MCF 10A (cell line): Measurements from ENCODE around the gene APIP. TPM values are rescaled to one million over a fixed set of nuclear protein-coding genes. Genes with fewer than 3 reads are reported as not detected.

Source experiments
- BruUV-seq: library from RNA; stranded (reverse); fragments of 400-500 nt; replicated peaks from 2 replicates; lab custom pipeline; 2021; lab: Mats Ljungman, UMichigan
- CTCF ChIA-PET: fragments of 300-600 bp; sonication (Branson Sonifier 250); formaldehyde crosslinking; extraction: SDS; loops from one replicate; lab custom pipeline; 2021; ENCODE audit warnings: antibody characterized with exemption, inconsistent platforms; lab: Yijun Ruan, JAX
- POLR2A ChIA-PET: fragments of 300-600, 350-650 bp; sonication (Branson Sonifier 250); formaldehyde crosslinking; extraction: SDS; loops from one replicate; lab custom pipeline; 2020; ENCODE audit warnings: antibody characterized with exemption, inconsistent platforms; lab: Yijun Ruan, JAX
- DNase-seq: peaks from one replicate; pipeline ENCODE4 v3.0.0-alpha.2; 2018; ENCODE audit not compliant: unreplicated experiment
- H3K27ac Mint-ChIP-seq: one replicate; pipeline ENCODE4 v1.8.0; 2022; ENCODE audit warnings: mild to moderate bottlenecking, low read depth, mixed read lengths; ENCODE audit not compliant: unreplicated experiment
- H3K27me3 Mint-ChIP-seq: one replicate; pipeline ENCODE4 v1.8.0; 2022; ENCODE audit warnings: mixed read lengths; ENCODE audit not compliant: insufficient read depth, unreplicated experiment
- H3K36me3 Mint-ChIP-seq: one replicate; pipeline ENCODE4 v1.8.0; 2022; ENCODE audit warnings: mild to moderate bottlenecking, moderate library complexity, mixed read lengths; ENCODE audit not compliant: insufficient read depth, unreplicated experiment
- H3K4me1 Mint-ChIP-seq: one replicate; pipeline ENCODE4 v1.8.0; 2022; ENCODE audit warnings: mixed read lengths; ENCODE audit not compliant: insufficient read depth, unreplicated experiment
- H3K4me3 Mint-ChIP-seq: one replicate; pipeline ENCODE4 v1.8.0; 2022; ENCODE audit warnings: mild to moderate bottlenecking, moderate library complexity, mixed read lengths; ENCODE audit not compliant: unreplicated experiment
- H3K9me3 Mint-ChIP-seq: one replicate; pipeline ENCODE4 v1.8.0; 2022; ENCODE audit warnings: mixed read lengths; ENCODE audit not compliant: unreplicated experiment
- intact Hi-C: fragments of 100-400 bp; cut with micrococcal nuclease; formaldehyde crosslinking; loops from 2 replicates; pipeline ENCODE4 v1.14.1; 2022
- total RNA-seq: library from RNA; stranded (reverse); gene quantifications from 2 replicates; pipeline ENCODE4 v1.2.3, GENCODE V29; 2022
- TF ChIP-seq, protein P1 (sequence below): fragments of 200-600 bp; IDR thresholded peaks from one replicate; pipeline ENCODE4 v1.8.0; 2022; ENCODE audit warnings: antibody characterized with exemption, mild to moderate bottlenecking; ENCODE audit not compliant: unreplicated experiment

Gene APIP
- total RNA-seq, 1 experiment from 2014 or later = 36.9 TPM

DNA sequence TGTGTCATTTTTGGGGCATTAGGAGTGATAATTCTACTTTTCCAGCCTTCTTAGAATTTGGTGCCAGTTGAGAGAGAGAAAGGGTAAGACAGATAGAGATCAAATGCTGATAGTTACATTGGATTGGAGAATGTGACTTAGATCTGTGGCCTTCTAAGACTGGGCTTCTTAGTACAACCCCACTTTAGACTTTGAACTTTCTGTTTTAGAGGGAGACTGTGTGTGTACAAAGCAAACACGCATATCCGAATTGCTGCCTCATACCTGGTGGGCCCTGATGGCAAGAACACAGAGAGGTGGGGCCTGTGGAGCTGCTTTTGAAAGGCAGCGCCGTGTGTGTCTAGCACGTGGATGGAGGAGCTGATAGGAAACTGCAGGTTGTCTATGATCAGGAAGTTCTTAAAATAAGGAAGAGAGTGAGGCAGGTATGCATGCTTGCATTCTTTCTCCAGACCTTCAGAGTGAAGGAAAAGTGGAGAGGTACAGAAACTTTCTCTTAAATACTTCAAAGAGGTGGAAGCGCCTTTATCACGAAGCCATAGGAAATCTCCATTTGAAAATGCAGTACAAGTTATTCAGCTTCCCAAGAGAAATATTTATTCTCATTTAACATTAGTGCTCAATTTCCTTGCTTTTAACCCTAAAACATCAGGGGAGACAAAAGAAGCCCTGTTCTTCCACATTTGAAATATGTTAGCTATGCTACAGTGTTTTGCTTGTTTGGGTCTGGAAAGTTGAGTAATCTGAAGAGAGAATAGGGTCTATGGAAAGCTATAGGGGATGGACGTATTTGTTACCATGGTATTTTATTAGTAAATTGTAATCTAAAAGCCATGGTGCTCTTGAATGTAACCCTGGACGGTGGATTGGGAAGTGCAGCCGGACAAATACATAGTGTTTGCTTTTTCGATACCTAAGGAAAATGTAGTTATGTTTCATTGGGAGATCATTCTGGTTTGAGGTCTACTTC is 13.9 kb upstream of the APIP start:
- H3K4me1 Mint-ChIP-seq = peaks cover 17% of the 10 kb centered on the region
- ChIA-PET POLR2A (no interaction called here), CTCF (interaction anchor here (0.6 to 1.4 kb wide), 6 partner anchors 79 to 555 kb away, joined by 3 to 5 read pairs (median 4); no protein-coding TSS in a partner anchor)
- H3K27me3 Mint-ChIP-seq = no peaks in the 10 kb centered on the region
- intact Hi-C loops = loop anchor here (5.0 kb wide), 2 partner anchors 67 to 377 kb away; no protein-coding TSS in a partner anchor
- H3K4me3 Mint-ChIP-seq = no peak overlapping the region
- TF ChIP-seq, protein P1, sequence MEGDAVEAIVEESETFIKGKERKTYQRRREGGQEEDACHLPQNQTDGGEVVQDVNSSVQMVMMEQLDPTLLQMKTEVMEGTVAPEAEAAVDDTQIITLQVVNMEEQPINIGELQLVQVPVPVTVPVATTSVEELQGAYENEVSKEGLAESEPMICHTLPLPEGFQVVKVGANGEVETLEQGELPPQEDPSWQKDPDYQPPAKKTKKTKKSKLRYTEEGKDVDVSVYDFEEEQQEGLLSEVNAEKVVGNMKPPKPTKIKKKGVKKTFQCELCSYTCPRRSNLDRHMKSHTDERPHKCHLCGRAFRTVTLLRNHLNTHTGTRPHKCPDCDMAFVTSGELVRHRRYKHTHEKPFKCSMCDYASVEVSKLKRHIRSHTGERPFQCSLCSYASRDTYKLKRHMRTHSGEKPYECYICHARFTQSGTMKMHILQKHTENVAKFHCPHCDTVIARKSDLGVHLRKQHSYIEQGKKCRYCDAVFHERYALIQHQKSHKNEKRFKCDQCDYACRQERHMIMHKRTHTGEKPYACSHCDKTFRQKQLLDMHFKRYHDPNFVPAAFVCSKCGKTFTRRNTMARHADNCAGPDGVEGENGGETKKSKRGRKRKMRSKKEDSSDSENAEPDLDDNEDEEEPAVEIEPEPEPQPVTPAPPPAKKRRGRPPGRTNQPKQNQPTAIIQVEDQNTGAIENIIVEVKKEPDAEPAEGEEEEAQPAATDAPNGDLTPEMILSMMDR = no peak
- no peaks in the 10 kb centered on the region for H3K9me3 Mint-ChIP-seq
- BruUV-seq = no TSS peak
- no peak for DNase-seq
- no peak overlapping the region for H3K27ac Mint-ChIP-seq
- H3K36me3 Mint-ChIP-seq = peaks cover 9% of the 10 kb centered on the region

DNA sequence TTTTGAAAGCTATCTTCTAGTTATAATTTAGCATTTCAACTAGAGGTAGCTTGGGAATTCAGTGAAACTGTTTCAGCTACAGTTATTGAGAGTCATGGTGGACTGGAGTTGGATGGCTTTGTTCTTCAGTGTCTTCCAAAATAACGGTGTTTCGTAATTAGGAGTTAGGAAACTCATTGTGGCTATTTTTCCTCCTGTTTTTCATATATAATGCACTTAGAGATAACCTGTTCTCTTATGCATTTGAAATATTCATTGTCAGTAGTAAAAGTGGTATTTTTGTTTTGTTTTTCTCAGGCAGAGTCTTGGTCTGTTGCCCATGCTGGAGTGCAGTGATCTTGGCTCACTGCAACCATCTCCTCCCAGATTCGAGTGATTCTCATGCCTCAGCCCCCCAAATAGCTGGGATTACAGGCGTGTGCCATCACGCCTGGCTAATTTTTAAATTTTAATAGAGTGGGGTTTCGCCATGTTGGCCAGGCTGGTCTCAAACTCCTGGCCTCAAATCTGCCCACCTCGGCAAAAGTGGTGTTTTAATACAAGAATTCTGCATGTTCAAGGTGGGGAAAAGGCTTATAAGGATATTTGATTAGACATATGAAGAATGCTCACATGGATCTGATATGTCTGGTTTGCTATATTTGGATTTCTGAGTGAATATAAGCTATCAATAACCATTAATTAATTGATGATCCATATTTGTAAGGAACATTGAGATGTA is 12.9 kb upstream of the APIP start:
- no TSS peak for BruUV-seq
- Mint-ChIP-seq H3K27me3 (no peaks in the 10 kb centered on the region), H3K27ac (no peak overlapping the region), H3K36me3 (peaks cover 9% of the 10 kb centered on the region), H3K9me3 (no peaks in the 10 kb centered on the region), H3K4me1 (peaks cover 23% of the 10 kb centered on the region), H3K4me3 (no peak overlapping the region)
- DNase-seq = no peak
- intact Hi-C loops = loop anchor here (5.0 kb wide), 2 partner anchors 68 to 378 kb away; no protein-coding TSS in a partner anchor
- TF ChIP-seq, protein P1 = no peak
- POLR2A ChIA-PET = interaction anchor here (0.6 to 1.4 kb wide), 3 partner anchors 74 to 443 kb away, joined by 3 to 4 read pairs (median 3); no protein-coding TSS in a partner anchor
- CTCF ChIA-PET = interaction anchor here (0.6 to 1.4 kb wide), 5 partner anchors 80 to 556 kb away, joined by 3 to 4 read pairs (median 3); no protein-coding TSS in a partner anchor

DNA sequence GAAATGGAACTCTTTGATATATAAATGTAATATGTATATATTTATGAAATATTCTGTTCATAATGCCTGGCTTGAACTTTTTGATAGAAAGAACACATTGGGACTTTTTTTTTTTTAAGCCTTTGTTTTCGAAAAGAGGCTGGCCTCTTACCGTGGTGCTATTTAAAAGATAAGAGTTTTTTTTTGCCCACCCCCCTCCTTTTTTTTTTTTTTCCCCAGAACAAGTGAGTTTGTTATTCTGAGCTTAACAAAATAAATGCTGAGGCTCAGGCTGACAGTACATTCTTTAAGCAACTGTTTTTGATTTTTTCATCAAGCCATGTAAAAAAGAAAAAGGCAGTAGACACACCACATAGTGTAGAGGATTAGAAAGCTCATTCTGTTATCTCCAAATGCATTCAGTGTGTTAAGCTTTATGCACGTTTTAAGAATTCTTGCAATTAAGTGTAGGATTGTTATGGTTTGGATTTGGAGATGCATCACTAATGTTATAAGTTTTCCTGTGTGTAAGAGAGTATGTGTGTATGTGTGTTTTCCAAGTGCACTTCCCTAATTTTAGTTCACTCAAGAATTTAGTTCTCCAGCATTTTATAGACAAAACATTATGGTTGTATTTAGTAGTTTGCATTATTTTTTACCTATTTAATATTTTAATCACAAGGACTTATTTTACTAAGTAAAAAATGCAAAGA is 12.2 kb upstream of the APIP start:
- H3K4me1 Mint-ChIP-seq = peaks cover 28% of the 10 kb centered on the region
- DNase-seq = no peak
- ChIA-PET CTCF (interaction anchor here (0.7 to 1.3 kb wide), 3 partner anchors 47 to 463 kb away, joined by 3 to 4 read pairs (median 3); no protein-coding TSS in a partner anchor), POLR2A (interaction anchor here (0.6 to 1.4 kb wide), 3 partner anchors 75 to 442 kb away, joined by 3 to 4 read pairs (median 3); no protein-coding TSS in a partner anchor)
- no peaks in the 10 kb centered on the region for H3K9me3 Mint-ChIP-seq
- no peaks in the 10 kb centered on the region for H3K27me3 Mint-ChIP-seq
- TF ChIP-seq, protein P1 = no peak
- no TSS peak for BruUV-seq
- H3K4me3 Mint-ChIP-seq = no peak overlapping the region
- H3K27ac Mint-ChIP-seq = no peak overlapping the region
- peaks cover 9% of the 10 kb centered on the region for H3K36me3 Mint-ChIP-seq
- intact Hi-C loops = loop anchor here (5.0 kb wide), 2 partner anchors 69 to 379 kb away; no protein-coding TSS in a partner anchor
